LNCAP (cell line): ENCODE results near the gene IL4I1.

ENCODE experiments used
- CTCF ChIP-seq: fragments of 450-650 bp; IDR thresholded peaks from 2 replicates; pipeline ENCODE4 v1.5.1; 2017; ENCODE audit warnings: mild to moderate bottlenecking

Gene IL4I1

GRCh38 chr19:49849433-49850220, 47.1 kb downstream of the IL4I1 start:
- no peak for TF ChIP-seq CTCF

- no peak for TF ChIP-seq CTCF
Observed at GRCh38 chr19:49848938-49849337, 47.7 kb downstream of the IL4I1 start.

- TF ChIP-seq CTCF, result no peak
Observed at GRCh38 chr19:49847731-49848696, 48.7 kb downstream of the IL4I1 start.

- no peak for TF ChIP-seq CTCF
Observed at GRCh38 chr19:49846408-49846807, 50.3 kb downstream of the IL4I1 start.

- TF ChIP-seq CTCF, result no peak
Observed at GRCh38 chr19:49845414-49845813, 51.3 kb downstream of the IL4I1 start.

GRCh38 chr19:49844138-49845095, 52.3 kb downstream of the IL4I1 start:
- TF ChIP-seq CTCF, result no peak

GRCh38 chr19:49843265-49843664, 53.4 kb downstream of the IL4I1 start:
- TF ChIP-seq CTCF, result no peak
